GM21360 (cell line): ENCODE measurements around the gene PIP5K1B.

Experiments used
- ATAC-seq: cut with Tn5 transposase; IDR thresholded peaks from one replicate; pipeline ENCODE4 v1.9.1; 2021; ENCODE audit warnings: mild to moderate bottlenecking, moderate library complexity; ENCODE audit not compliant: unreplicated experiment

Gene PIP5K1B

DNA sequence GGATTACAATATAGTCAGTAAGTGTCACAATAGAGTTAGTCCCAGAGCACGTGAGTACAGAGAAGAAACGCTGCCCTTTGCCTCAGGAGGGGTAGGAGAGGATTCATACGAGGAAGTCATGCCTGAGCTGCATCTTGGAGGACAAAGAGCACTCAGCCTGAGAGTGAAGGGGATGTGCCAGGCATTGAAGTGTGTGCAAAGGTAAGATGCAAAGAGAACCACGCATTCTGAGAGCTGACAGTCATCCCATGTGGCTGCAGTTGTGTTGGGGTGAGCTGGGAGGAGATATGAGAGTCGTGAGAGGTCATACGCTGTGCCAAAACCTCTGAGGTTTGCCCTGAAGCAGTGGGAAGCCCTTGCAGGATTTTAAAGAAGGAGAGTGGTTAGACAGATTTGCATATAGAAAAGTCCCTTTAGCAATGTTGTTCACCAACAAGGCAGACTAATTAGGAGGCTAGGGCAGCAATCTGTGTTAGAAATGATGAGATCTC, 97.5 kb downstream of the PIP5K1B start:
- ATAC-seq, result peak; percentile 96

GRCh38 chr9:68804911-68805889, 100.2 kb downstream of the PIP5K1B start:
- ATAC-seq, result no peak

DNA sequence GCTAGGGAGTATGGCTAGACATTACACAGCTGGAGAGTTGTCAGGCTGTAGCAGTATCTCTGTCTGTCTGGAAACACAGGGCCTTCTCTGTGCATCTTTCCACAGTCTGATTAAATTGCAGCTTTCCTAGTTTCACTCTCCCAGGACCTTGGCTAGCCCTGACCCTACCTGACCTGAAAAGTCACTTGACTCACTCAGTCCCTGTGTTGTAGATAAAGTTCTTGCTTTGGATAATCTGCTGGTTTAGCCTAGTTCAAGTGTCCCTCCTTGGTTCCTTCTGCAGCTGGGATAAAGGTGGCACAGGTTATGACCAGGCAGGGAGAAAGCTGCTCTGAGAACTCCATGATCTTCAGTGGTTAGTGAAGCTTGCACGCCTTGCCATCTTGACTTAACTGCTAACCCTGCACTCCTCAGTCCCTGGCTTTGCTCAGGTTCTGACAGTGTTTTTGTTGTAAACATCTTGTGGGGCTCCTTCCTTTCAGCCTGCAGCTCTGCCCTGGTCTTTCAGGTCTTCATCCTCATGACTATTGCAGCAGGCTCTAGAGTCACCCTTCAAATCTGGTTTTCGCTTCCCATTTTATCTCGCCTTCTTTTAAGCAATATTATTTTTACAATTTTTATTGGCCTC, 101.0 kb downstream of the PIP5K1B start:
- no peak for ATAC-seq

GRCh38 chr9:68808338-68808890, 103.4 kb downstream of the PIP5K1B start:
- no peak for ATAC-seq

- ATAC-seq, result no peak
These were observed 112.2 kb downstream of the PIP5K1B start for GRCh38 chr9:68817079-68817875.

GRCh38 chr9:68819065-68819464, 114.0 kb downstream of the PIP5K1B start:
- no peak for ATAC-seq

DNA sequence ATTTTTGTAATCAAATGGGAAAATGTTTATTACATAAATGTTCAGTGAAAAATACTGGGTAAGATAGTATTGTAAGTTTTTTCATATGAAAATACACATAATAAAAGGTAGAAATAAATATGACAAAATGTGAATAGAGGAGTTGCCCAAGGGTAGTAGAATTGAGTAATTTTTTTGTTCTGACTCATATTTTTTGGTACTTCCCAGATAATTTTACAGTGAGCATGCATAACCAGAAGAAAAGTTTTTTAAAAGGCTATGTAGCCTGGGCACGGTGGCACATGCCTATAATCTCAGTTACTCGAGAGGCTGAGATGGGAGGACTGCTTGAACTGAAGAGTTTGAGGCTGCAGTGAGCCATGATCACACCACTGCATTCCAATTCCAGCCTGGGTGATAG, 116.9 kb downstream of the PIP5K1B start:
- ATAC-seq, result no peak

DNA sequence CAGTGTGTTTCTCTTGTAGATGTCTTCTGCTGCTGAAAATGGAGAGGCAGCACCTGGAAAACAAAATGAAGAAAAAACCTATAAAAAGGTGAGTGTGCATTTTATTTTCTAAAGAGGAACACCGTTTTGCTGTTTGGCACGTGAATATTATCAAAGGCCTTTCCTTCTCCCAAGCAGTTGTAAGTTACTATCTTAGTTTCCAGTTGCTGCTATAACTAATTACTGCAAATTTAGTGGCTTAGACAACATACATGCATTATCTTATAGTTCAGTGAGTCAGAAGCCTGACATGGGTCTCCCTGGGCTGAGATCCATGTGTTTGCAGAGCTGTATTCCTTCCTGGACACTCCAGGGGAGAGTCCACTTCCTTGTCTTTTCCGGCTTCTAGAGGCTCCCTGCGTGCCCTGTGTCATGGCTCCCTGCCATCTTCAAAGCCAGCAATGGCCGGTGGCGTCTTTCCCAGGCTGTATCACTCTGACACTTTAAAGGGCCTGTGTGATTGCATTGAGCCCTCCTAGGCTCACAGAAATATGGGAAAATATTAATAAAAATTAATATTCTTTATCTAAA, 117.6 kb downstream of the PIP5K1B start:
- no peak for ATAC-seq

GRCh38 chr9:68825762-68826472, 120.9 kb downstream of the PIP5K1B start:
- ATAC-seq, result no peak

- ATAC-seq, result no peak
These were observed 123.1 kb downstream of the PIP5K1B start for GRCh38 chr9:68827837-68828744.

GRCh38 chr9:68832101-68832500, 127.1 kb downstream of the PIP5K1B start:
- ATAC-seq, result no peak

GRCh38 chr9:68832861-68833518, 128.0 kb downstream of the PIP5K1B start:
- ATAC-seq, result no peak

DNA sequence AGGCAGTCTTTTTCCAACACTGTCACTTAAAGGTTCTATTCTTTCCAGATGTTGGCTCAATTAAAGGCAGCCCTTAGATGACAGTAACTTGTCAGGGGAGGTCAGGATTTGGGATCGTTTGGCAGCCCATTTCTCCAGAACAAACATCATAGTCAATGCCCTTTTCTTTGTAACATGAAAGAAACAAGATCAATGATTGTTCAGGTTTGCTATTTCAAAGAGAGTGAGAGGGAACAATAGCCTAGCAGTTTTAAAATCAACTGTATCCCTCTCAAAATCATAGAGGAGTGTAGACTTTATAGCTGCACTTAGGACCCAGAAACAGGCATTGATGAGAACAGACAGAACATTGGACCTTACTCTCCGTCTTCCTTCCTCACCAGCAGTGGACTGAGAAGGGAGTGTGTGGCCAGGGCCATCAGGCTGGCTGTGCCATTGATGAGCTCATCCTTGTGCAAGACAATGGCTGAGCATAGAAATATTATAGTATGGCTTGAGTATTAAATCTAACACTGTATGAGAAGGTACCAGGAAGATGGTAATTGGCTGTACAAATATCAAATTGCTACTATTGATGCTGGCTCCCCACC, 130.0 kb downstream of the PIP5K1B start:
- ATAC-seq, result no peak

GRCh38 chr9:68836788-68837187, 131.7 kb downstream of the PIP5K1B start:
- no peak for ATAC-seq

DNA sequence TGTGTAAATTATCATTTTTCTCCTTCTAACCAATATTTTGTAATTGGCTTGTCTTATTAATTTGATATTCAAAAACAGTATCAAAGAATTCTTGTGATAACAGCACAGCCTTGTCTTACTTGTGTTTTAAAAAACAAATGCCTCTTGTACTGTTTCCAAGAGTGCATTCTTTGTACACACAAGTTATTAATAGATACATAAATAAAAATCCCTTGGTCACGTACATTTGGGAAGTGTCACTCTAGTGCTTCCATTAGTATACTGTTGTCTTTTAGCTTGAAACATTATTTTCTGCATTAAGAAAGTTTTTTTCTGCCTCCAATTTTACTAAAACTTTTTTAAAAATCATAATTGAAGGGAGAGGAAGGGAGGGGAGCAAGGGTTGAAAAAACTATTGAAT, 133.2 kb downstream of the PIP5K1B start:
- no peak for ATAC-seq

GRCh38 chr9:68841276-68842052, 136.4 kb downstream of the PIP5K1B start:
- ATAC-seq, result no peak

GRCh38 chr9:68842568-68842967, 137.5 kb downstream of the PIP5K1B start:
- no peak for ATAC-seq
